Fibroblast of villous mesenchyme (primary cell): ENCODE results near the gene TMEM41B. TPM values are rescaled to one million over a fixed set of nuclear protein-coding genes. Genes with fewer than 3 reads are reported as not detected.
"Not testable (repeated sequence)": the region's sequence is repeated elsewhere in the genome, so short reads cannot be mapped to it uniquely, and the experiment has no call there.

Experiments
- DNase-seq: peaks from one replicate; pipeline ENCODE4 v3.0.0-alpha.2; 2010; ENCODE audit warnings: low read depth
- H3K4me3 ChIP-seq: 2 replicates; pipeline ENCODE4 v1.5.1; 2011; ENCODE audit warnings: low read depth, mild to moderate bottlenecking, low read length
- total RNA-seq: library from RNA; depleted of rRNA; stranded (reverse); fragments of >200 nt; gene quantifications from 2 replicates; pipeline ENCODE4 v1.2.3, GENCODE V29; 2012
- TF ChIP-seq, protein P1 (sequence below): IDR thresholded peaks from 2 replicates; pipeline ENCODE4 v1.5.1; 2012; ENCODE audit warnings: low read depth, mild to moderate bottlenecking, low read length; ENCODE audit not compliant: insufficient read depth

The TMEM41B gene, protein sequence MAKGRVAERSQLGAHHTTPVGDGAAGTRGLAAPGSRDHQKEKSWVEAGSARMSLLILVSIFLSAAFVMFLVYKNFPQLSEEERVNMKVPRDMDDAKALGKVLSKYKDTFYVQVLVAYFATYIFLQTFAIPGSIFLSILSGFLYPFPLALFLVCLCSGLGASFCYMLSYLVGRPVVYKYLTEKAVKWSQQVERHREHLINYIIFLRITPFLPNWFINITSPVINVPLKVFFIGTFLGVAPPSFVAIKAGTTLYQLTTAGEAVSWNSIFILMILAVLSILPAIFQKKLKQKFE
- total RNA-seq: 48.3 and 48.8 TPM in 2 replicates

DNA sequence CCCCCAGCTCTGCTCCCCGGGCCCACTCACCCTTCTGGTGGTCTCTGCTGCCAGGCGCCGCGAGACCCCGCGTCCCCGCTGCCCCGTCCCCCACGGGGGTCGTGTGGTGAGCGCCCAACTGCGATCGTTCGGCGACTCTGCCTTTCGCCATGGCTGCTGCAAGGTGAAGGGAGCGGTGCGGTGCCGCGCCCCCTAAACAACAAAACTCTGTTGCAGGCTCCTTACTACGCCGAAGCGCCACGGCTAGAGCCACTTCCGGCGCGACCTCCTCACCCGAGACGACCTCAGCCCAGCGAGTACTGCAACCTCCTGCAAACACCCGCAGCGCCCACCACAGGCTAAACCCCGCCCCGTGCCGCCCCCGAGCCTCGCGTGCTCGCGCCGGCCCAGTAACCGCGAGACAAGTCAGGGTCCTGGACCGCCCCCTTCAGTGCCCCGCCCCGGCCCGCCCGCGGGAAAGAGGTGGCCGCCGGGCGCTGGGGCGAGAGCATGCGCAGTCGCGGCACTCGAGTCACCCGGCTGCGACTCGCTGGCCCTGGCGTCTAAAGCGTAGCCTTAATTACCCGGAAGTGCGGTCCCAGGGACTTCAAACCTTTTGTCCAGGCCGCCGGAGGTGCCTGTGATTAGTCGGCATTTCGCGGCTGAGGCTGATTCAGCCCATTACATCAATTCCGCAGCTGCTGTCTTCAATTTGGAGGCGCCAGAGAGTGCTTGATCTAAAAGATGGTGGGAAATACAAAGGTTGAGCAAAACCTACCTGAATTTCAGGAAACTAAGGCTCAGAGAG, at the start of gene TMEM41B:
Gene TMEM41B, minus strand, starts transcription at position 303 of the 787 bp plus-strand sequence. Its CDS starts 152 bp downstream, at position 151.
- peak within 1 kb of the TSS; percentile 86 for H3K4me3 ChIP-seq
- DNase-seq: peak; percentile 98
- TF ChIP-seq, protein P1, sequence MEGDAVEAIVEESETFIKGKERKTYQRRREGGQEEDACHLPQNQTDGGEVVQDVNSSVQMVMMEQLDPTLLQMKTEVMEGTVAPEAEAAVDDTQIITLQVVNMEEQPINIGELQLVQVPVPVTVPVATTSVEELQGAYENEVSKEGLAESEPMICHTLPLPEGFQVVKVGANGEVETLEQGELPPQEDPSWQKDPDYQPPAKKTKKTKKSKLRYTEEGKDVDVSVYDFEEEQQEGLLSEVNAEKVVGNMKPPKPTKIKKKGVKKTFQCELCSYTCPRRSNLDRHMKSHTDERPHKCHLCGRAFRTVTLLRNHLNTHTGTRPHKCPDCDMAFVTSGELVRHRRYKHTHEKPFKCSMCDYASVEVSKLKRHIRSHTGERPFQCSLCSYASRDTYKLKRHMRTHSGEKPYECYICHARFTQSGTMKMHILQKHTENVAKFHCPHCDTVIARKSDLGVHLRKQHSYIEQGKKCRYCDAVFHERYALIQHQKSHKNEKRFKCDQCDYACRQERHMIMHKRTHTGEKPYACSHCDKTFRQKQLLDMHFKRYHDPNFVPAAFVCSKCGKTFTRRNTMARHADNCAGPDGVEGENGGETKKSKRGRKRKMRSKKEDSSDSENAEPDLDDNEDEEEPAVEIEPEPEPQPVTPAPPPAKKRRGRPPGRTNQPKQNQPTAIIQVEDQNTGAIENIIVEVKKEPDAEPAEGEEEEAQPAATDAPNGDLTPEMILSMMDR: no peak

DNA sequence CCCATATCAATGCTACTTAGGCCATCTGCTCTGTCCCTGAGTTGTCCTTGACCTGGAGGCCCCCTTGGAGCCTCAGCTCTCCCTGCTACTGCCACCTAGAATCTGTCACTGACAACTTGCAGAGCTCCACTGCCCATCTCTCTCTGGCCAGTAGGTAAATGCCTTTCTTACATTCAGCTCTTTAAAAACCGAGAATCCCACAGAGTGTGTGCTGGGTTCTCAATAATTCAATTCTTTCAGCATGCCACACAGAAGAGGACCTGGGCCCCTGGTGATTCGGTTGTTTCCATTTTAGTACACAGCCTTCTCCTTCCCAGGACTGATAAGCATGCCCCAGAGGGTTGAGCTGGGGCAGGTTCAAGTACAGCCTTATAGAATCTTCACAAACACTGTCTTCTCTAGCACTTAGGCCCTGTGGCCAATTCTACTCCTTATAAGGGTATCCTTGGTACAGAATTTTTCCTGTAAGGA, 48.0 kb upstream of the TMEM41B start:
- TF ChIP-seq, protein P1: no peak
- no peak for DNase-seq
- H3K4me3 ChIP-seq: no peak overlapping the region

DNA sequence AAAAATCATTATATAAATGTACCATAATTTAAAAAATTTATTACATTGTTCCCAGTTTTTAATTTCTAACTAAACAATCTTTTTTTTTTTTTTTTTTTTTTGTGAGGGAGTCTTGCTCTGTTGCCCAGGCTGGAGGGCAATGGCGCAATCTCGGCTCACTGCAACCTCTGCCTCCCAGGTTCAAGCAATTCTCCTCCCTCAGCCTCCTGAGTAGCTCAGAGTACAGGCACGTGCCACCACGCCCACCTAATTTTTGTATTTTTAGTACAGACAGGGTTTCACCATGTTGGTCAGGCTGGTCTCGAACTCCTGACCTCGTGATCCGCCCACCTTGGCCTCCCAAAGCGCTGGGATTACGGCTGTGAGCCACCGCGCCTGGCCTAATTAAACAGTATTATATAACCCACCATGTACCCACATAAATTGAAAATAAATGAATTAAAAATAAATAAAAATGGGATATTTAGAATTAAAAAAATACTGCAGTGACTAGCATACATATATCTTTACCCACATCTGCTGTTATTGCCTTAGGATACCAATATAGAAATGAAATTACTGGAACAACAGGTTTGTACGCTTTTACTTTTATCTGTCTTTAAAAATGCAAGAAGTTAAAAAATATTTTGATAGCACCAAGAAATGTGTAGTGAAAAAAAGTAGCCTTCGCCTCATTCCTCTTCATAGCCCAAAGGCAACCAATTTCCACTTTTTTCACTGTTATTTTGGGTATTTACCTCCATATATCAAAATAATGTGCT, 46.6 kb upstream of the TMEM41B start:
- H3K4me3 ChIP-seq, DNase-seq: not testable (repeated sequence)

DNA sequence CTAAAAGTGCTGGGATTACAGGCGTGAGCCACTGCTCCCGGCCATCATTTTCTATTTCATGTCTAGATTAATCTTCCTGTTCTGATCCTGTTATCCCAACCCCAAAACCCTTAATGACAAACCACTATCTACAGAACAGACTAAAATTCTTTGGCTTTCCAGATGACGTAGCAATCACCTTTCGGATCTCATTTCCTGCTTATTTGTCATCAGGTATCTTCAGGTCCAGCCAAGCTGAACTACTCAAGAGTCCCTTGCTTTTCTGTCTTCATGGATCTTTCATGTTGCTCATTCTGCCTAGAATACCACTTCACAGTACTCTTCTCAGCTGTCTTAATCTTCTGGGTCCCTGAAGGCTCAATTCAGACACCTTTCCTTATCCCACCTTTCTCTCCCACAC, 42.6 kb upstream of the TMEM41B start:
- H3K4me3 ChIP-seq: no peak overlapping the region
- DNase-seq: no peak
- TF ChIP-seq, protein P1: no peak

DNA sequence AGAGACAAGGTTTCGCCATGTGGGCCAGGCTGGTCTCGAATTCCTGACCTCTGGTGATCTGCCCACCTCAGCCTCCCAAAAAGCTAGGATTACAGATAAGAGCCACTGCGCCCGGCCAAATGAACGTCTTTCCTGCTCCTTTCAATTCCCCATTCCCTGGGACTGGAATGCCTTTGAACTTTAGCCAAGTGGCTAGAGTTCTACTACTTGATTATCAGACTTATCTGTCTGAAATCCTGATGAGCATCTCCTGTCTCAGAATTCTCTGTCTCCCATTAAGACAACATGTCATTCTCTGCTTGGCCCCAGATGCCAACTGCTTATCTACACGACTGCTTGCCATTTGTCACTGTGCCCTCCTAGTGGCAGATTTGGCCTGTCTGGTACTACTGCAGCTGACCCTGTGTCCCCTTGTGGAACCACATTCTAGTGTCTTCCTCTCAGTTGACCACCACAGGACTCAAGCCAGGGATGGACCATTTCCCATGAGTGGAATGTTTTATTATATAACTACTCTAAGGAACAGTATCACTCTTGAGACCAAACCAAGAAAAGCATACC, 37.0 kb upstream of the TMEM41B start:
- H3K4me3 ChIP-seq: no peak overlapping the region
- no peak for DNase-seq
- TF ChIP-seq, protein P1: no peak

DNA sequence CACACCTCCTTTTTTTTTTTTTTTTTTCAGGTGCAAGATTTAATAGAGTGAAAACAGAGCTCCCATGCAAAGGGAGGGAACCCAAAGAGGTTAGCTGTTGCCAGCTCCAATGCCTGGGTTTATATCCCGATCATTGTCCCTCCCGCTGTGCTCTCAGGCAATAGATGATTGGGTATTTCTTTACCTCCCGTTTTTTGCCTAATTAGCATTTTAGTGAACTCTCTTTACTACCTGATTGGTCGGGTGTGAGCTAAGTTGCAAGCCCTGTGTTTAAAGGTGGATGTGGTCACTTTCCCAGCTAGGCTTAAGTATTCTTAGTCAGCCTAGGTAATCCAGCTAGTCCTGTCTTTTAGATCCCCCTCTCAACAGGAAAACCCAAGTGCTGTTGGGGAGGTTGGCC, 33.4 kb upstream of the TMEM41B start:
- H3K4me3 ChIP-seq, DNase-seq: not testable (repeated sequence)

DNA sequence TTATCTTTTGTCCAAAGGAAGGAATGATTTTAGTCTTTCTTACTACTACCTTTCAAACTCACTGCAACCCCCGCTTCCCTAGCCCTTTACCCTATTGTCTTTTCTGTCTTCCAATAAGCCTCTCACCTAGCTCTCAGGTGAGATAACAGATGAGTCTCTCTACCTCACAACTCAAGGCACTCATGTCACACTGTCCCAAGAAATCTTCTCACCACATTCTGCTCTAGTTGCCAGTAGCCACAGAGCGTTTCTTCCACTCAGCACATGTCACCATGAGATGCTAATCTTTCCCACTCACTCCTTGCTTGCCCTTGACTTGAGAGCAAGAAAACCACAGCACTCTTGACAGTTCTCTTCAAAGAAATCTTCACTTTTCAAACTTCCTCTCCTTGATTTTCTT, 32.7 kb upstream of the TMEM41B start:
- DNase-seq: no peak
- H3K4me3 ChIP-seq: no peak overlapping the region
- TF ChIP-seq, protein P1: no peak
